Adrenal gland (tissue), 12 donors: ENCODE measurements around the gene EMC6. TPM values are rescaled to one million over a fixed set of nuclear protein-coding genes. Genes with fewer than 3 reads are reported as not detected.
A peak's percentile ranks its signal among the peaks of the same experiment; 100 is the strongest.

Source experiments
- DNase-seq, 7 donors: peaks; one replicate each; pipeline ENCODE4 v3.0.0-alpha.2; 2019 to 2020
- H3K27ac ChIP-seq, 5 donors: fragments of 200-600 bp; sonication (generic) in 4 of 5; 1 replicate in 3 of 5; 2 replicates in 2 of 5; pipeline versions ENCODE4 v1.5.1 to v1.8.0; 2016 to 2020; ENCODE audit warnings: mild to moderate bottlenecking in 1 of 5
- H3K27me3 ChIP-seq: fragments of 200-600 bp; 2 replicates; pipeline ENCODE4 v1.8.0; 2021
- H3K36me3 ChIP-seq, 2 donors: fragments of 200-600 bp; replicated peaks in 1 of 2; 1 replicate in 1 of 2; 2 replicates in 1 of 2; pipeline versions ENCODE4 v1.5.1 to v1.8.0; 2018 to 2022
- H3K4me1 ChIP-seq, 2 donors: fragments of 200-600 bp; replicated peaks in 1 of 2; 1 replicate in 1 of 2; 2 replicates in 1 of 2; pipeline versions ENCODE4 v1.5.1 to v1.8.0; 2018 to 2021
- H3K4me3 ChIP-seq, 4 donors: fragments of 200-600 bp; sonication (generic) in 3 of 4; one replicate each; pipeline ENCODE4 v1.5.1; 2016 to 2018
- H3K9me3 ChIP-seq, 3 donors: fragments of 200-600 bp; sonication (generic) in 1 of 3; replicated peaks in 1 of 3; 1 replicate in 2 of 3; 2 replicates in 1 of 3; pipeline versions ENCODE4 v1.5.1 to v1.8.0; 2016 to 2021
- POLR2A ChIP-seq, 2 donors: fragments of 450-650 bp; IDR thresholded peaks; one replicate each; pipeline ENCODE4 v1.6.1; 2017; ENCODE audit warnings: antibody characterized with exemption in 2 of 2, mild to moderate bottlenecking in 2 of 2, moderate library complexity in 1 of 2
- WGBS, 4 donors: extraction: QIAGEN DNeasy Blood & Tissue Kit in 2 of 4; methylation state at CpG; one replicate each; pipeline versions ENCODE4 v1.1.5 to v1.1.7; 2013 to 2017; 5-methylcytosine and 5-hydroxymethylcytosine counted together
- intact Hi-C, 2 donors: fragments of 100-400 bp; cut with DNase I; formaldehyde crosslinking; loops; one replicate each; pipeline versions ENCODE4 v1.14.1 to v1.15.0; 2022 to 2023
- polyA plus RNA-seq, 3 donors: library from polyadenylated mRNA; stranded (reverse); fragments of 200-250 nt in 2 of 3; fragments of 350-450 nt in 1 of 3; fragmentation: Illumina TruSeq in 1 of 3; extraction: RNeasy Lipid Tissue Mini Kit (QIAGEN cat#74804) in 1 of 3; gene quantifications; one replicate each; pipeline ENCODE4 v1.2.3, GENCODE V29; 2013 to 2014
- total RNA-seq, 9 donors: library from RNA; depleted of rRNA in 4 of 9; stranded (reverse); fragments of >200 nt in 4 of 9; fragments of 120-200 nt in 1 of 9; fragmentation: NEBNext Ultra II Directional in 1 of 9; extraction: Animal tissue kit (Norgen Biotek cat#: 25700) in 1 of 9; gene quantifications; one replicate each; pipeline versions ENCODE4 v1.1.0 to v1.2.4, GENCODE V29; 2013 to 2023
- TF ChIP-seq, protein P1 (sequence below), 6 experiments: fragments of 450-650 bp in 4 of 6; fragments of 200-600 bp in 2 of 6; sonication (generic) in 1 of 6; IDR thresholded peaks; 1 replicate in 5 of 6; 2 replicates in 1 of 6; pipeline versions ENCODE4 v1.5.1 to v1.8.0; 2016 to 2021; ENCODE audit warnings: antibody characterized with exemption in 6 of 6, mild to moderate bottlenecking in 2 of 6, moderate library complexity in 1 of 6
- donor health status: healthy with polysubstance abuse.
- donor health status: Bipolar disorder and iron deficiency.
- donor health status: DM: yes; HTN: yes; CAD: no.
- donor health status: DM: no; HTN: no; CAD: no.
- donor health status: DM: no; HTN: no; CAD: no.
- donor health status: DM: yes; HTN: yes; CAD: no.

The EMC6 gene
- total and polyA plus RNA-seq, 12 donors: 6.1 to 89.4 (median 46.0) TPM

DNA sequence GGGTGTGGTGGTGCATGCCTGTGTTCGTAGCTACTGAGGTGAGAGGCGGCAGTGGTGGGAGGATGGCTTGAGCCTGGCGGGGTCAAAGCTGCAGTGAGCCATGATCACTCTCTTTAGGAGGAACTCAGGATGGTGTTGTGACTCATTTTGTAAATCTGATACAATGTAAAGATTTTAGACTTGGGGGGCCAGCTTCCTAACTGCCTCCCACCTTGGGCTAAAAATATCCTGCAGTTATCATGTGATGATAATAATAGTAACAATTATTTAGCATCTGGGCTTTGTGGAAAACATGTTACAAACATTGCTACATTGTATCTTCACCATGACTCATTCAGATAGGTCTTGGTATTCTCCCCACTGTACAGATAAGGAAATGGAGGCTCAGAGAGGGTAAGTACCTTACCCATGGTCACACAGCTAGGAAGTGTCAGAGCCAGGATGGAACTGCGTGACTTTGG, 24.7 kb upstream of the EMC6 start:
- 92 to 98% (median 94%) methylated on average over 4 of the region's 4 CpGs for WGBS, 4 donors
- no peak for DNase-seq
- Histone ChIP-seq H3K4me1 (peaks cover 10 to 14% of the 10 kb centered on the region in 2 donors), H3K36me3 (peaks cover 0 to 21% of the 10 kb centered on the region in 2 donors), H3K9me3 (no peaks in the 10 kb centered on the region), H3K4me3 (no peak overlapping the region), H3K27ac (no peak overlapping the region), H3K27me3 (no peaks in the 10 kb centered on the region)
- no peak for TF ChIP-seq POLR2A (IDR thresholded peaks at IDR 0.05)
- TF ChIP-seq, protein P1, sequence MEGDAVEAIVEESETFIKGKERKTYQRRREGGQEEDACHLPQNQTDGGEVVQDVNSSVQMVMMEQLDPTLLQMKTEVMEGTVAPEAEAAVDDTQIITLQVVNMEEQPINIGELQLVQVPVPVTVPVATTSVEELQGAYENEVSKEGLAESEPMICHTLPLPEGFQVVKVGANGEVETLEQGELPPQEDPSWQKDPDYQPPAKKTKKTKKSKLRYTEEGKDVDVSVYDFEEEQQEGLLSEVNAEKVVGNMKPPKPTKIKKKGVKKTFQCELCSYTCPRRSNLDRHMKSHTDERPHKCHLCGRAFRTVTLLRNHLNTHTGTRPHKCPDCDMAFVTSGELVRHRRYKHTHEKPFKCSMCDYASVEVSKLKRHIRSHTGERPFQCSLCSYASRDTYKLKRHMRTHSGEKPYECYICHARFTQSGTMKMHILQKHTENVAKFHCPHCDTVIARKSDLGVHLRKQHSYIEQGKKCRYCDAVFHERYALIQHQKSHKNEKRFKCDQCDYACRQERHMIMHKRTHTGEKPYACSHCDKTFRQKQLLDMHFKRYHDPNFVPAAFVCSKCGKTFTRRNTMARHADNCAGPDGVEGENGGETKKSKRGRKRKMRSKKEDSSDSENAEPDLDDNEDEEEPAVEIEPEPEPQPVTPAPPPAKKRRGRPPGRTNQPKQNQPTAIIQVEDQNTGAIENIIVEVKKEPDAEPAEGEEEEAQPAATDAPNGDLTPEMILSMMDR (IDR thresholded peaks at IDR 0.05): no peak
- intact Hi-C loops: no loop called here

DNA sequence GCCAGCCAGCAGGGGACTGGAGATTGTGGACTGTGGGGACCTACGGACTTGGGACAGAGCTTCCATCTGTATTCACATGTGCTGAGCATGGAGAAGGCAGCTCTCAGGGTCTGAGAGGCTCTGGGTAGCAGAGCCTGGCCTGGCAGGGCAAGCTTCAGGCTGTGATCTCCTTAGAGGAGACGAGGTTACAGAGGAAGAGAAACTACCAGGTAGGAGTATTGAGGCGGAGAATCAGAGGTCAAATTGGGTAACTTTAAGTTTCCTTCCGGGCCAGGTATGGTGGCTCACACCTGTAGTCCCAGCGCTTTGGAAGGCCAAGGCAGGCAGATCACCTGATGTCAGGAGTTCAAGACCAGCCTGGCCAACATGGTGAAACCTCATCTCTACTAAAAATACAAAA, 23.3 kb upstream of the EMC6 start:
- Histone ChIP-seq H3K27me3 (no peaks in the 10 kb centered on the region), H3K4me3 (no peak overlapping the region), H3K36me3 (peaks cover 0 to 28% of the 10 kb centered on the region in 2 donors), H3K27ac (no peak overlapping the region), H3K4me1 (peaks cover 6 to 7% of the 10 kb centered on the region in 2 donors), H3K9me3 (no peaks in the 10 kb centered on the region)
- no peak for DNase-seq
- intact Hi-C loops: no loop called here
- WGBS, 4 donors: 57 to 86% (median 83%) methylated on average over 5 of the region's 5 CpGs
- TF ChIP-seq, protein P1 (IDR thresholded peaks at IDR 0.05): no peak
- TF ChIP-seq POLR2A (IDR thresholded peaks at IDR 0.05): no peak

DNA sequence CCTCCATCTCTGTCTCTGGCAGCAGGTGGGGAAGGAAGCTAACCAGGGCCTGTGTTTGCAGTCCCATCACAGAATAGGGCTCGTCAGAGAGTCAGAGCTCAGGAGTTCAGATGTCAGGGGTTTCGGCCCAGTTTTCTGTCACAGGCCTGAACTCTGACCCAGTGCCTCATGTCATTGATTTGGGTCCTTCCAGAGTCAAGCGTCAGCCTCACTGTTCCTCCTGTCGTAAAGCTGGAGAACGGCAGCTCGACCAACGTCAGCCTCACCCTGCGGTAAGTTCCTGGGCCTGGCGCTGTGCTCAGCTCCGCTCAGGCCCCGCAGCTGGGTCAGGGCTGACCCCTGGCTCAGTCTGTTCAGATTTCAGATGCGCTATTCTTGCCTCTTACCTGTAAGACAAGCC, 21.4 kb upstream of the EMC6 start:
- TF ChIP-seq, protein P1 (IDR thresholded peaks at IDR 0.05): no peak
- Histone ChIP-seq H3K27me3 (no peaks in the 10 kb centered on the region), H3K27ac (no peak overlapping the region), H3K9me3 (no peaks in the 10 kb centered on the region), H3K4me1 (no peaks in the 10 kb centered on the region), H3K36me3 (peaks cover 0 to 28% of the 10 kb centered on the region in 2 donors), H3K4me3 (no peak overlapping the region)
- 73 to 83% (median 80%) methylated on average over 10 to 12 of the region's 12 CpGs for WGBS, 4 donors
- DNase-seq: no peak
- intact Hi-C loops: no loop called here

DNA sequence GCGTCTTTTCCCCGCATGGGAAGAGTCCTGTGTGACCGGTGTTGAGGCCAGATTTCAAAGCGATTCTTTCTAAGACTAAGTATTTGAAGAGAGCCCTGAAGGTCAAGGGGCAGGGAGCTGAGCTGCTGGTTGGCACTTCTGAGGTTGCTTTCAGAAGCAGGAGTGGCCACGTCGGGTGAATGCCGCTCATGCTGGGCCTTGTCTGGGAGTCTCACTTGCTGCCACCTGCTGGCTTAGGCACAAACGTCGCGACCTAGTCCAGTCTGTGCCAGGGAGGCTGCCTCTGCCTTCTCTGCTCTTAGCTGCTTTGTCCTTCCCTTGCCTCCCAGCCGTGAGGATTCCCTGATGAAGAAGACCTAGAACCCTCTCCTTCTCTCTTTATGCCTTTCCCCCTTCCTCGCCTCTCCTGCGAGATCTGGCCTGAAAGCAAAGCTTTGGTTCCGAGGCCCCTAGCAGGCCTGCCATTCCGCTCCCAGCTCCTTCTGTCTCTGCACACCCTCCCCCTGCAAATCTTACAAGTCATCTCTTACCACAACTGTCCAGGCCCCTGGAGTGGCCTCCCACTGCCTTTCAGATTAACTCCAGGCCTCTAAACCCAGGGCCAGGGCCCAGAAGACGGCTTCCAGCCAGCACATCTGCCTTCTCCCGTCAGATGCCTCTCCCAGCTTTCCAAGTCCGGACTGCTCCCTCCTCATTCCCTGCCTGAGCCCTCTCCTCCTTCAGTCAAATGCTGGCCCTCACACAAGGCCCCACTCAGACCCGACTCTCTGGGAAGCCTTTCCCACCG, 20.6 kb upstream of the EMC6 start:
- Histone ChIP-seq H3K36me3 (peaks cover 0 to 28% of the 10 kb centered on the region in 2 donors), H3K4me1 (no peaks in the 10 kb centered on the region), H3K27me3 (no peaks in the 10 kb centered on the region), H3K4me3 (no peak overlapping the region), H3K9me3 (no peaks in the 10 kb centered on the region), H3K27ac (no peak overlapping the region)
- TF ChIP-seq POLR2A (IDR thresholded peaks at IDR 0.05): no peak
- TF ChIP-seq, protein P1 (IDR thresholded peaks at IDR 0.05): peak; percentile 30 to 59 (median 49)
- DNase-seq: peak; percentile 63 to 86 (median 80)
- intact Hi-C loops: no loop called here
- WGBS, 4 donors: 65 to 74% (median 67%) methylated on average over 17 to 20 of the region's 20 CpGs
